SK-N-SH treated with all-trans-retinoic acid at 6 μM for 48 hours (cell line): Measurements from ENCODE around the gene TREX2.

Experiments used
- ARNTL ChIP-seq: fragments of 450-650 bp; formaldehyde crosslinking; IDR thresholded peaks from 2 replicates; pipeline ENCODE4 v1.5.0; 2020; ENCODE audit warnings: low read depth, mild to moderate bottlenecking, moderate library complexity, borderline replicate concordance
- BACH2 ChIP-seq: fragments of 250-450 bp; sonication (Bioruptor Pico); IDR thresholded peaks from 2 replicates; pipeline ENCODE4 v1.9.0; 2021; ENCODE audit warnings: mild to moderate bottlenecking, borderline replicate concordance
- GLIS3 ChIP-seq: fragments of 250-450 bp; sonication (Bioruptor Pico); IDR thresholded peaks from 2 replicates; pipeline ENCODE4 v1.5.0; 2020; ENCODE audit warnings: mild to moderate bottlenecking, moderate library complexity
- PATZ1 ChIP-seq: fragments of 250-450 bp; sonication (Bioruptor Pico); IDR thresholded peaks from 2 replicates; pipeline ENCODE4 v1.8.0; 2020; ENCODE audit warnings: mild to moderate bottlenecking, moderate library complexity, borderline replicate concordance
- PPARA ChIP-seq: fragments of 250-450 bp; sonication (Bioruptor Pico); IDR thresholded peaks from 2 replicates; pipeline ENCODE4 v1.5.0; 2020; ENCODE audit warnings: mild to moderate bottlenecking, borderline replicate concordance
- RARB ChIP-seq: fragments of 250-450 bp; sonication (Bioruptor Pico); IDR thresholded peaks from 2 replicates; pipeline ENCODE4 v1.8.0; 2021; ENCODE audit warnings: mild to moderate bottlenecking, moderate library complexity
- TCF4 ChIP-seq: fragments of 250-450 bp; sonication (Bioruptor Pico); IDR thresholded peaks from 2 replicates; pipeline ENCODE4 v1.8.0; 2021; ENCODE audit warnings: mild to moderate bottlenecking, moderate library complexity, borderline replicate concordance
- ZC3H10 ChIP-seq: fragments of 250-450 bp; sonication (Bioruptor Pico); IDR thresholded peaks from 2 replicates; pipeline ENCODE4 v1.5.1; 2021; ENCODE audit warnings: mild to moderate bottlenecking, moderate library complexity
- ZFP30 ChIP-seq: fragments of 450-650 bp; formaldehyde crosslinking; IDR thresholded peaks from 2 replicates; pipeline ENCODE4 v1.5.0; 2022; ENCODE audit warnings: mild to moderate bottlenecking, moderate library complexity
- ZNF565 ChIP-seq: fragments of 450-650 bp; formaldehyde crosslinking; conservative IDR thresholded peaks from 2 replicates; pipeline ENCODE4 v1.5.0; 2020; ENCODE audit warnings: low read depth, mild to moderate bottlenecking, moderate library complexity
- TF ChIP-seq, protein P1 (sequence below): fragments of 250-450 bp; sonication (Bioruptor Pico); IDR thresholded peaks from 2 replicates; pipeline ENCODE4 v1.5.1; 2020; ENCODE audit warnings: low read depth, mild to moderate bottlenecking, moderate library complexity

DNA sequence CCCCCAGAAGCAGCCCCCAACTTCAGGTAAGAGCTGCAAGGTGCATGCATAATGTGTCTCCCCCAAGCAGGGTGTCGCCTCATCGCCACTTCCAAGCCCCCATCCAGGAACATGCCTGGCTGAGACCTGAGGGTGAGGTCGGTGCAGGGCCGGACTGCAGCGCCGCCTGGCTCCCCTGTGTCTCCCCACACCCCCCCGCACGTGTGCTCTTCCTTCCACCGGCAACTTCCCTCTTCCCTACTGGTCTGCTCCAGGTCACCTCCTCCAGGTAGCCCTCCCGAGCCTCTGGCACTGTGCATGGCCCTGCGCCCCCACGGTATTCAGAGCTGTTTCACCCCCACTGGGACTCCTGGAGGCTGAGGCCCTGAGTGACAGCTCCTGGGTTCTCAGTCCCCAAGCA is 46.7 kb upstream of the TREX2 start:
- TF ChIP-seq GLIS3 (CRISPR knock-in tag) (no peak), RARB (CRISPR knock-in tag) (no peak), ARNTL (CRISPR knock-in tag) (no peak), PATZ1 (CRISPR knock-in tag) (no peak), PPARA (CRISPR knock-in tag) (no peak), TCF4 (no peak), ZC3H10 (CRISPR knock-in tag) (no peak), BACH2 (CRISPR knock-in tag) (no peak), ZNF565 (no peak), ZFP30 (CRISPR knock-in tag) (no peak)
- TF ChIP-seq, protein P1, sequence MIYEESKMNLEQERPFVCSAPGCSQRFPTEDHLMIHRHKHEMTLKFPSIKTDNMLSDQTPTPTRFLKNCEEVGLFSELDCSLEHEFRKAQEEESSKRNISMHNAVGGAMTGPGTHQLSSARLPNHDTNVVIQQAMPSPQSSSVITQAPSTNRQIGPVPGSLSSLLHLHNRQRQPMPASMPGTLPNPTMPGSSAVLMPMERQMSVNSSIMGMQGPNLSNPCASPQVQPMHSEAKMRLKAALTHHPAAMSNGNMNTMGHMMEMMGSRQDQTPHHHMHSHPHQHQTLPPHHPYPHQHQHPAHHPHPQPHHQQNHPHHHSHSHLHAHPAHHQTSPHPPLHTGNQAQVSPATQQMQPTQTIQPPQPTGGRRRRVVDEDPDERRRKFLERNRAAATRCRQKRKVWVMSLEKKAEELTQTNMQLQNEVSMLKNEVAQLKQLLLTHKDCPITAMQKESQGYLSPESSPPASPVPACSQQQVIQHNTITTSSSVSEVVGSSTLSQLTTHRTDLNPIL (CRISPR knock-in tag), result no peak
